ENCODE results near the gene NUF2. TPM values are rescaled to one million over a fixed set of nuclear protein-coding genes. Genes with fewer than 3 reads are reported as not detected.

The NUF2 gene
- total and polyA plus RNA-seq, 2 of the 8 experiments (the other 6 are each of a cell fraction or from before 2014, with no cell fraction given): 12.1 to 28.3 TPM

GRCh38 chr1:163351912-163352311 lies 30.2 kb downstream of the NUF2 start:
- no peaks in the 10 kb centered on the region for H3K79me1 ChIP-seq (ENCODE audit: low read depth, low read length)
- no peak overlapping the region for H3K14ac ChIP-seq (ENCODE audit: insufficient read length)
- no peak overlapping the region for H3K4ac ChIP-seq (replicated peaks; ENCODE audit: insufficient read length, low read depth, low read length)
- no peak overlapping the region for H3K9ac ChIP-seq (replicated peaks in 1 of 4; ENCODE audit: extremely low read depth in 1 of 4, low read depth in 3 of 4, low read length in 3 of 4)
- no peak overlapping the region for H2BK120ac ChIP-seq (replicated peaks; ENCODE audit: low read depth, low read length)
- H3K23me2 ChIP-seq (ENCODE audit: low read depth, low read length): no peaks in the 10 kb centered on the region
- no peak overlapping the region for H4K5ac ChIP-seq (ENCODE audit: insufficient read length, low read depth, low read length)
- FAIRE-seq (no peak), DNase-seq (ENCODE audit: low read depth in 1 of 2, low spot score in 2 of 2) (no peak)
- H3K27ac ChIP-seq (ENCODE audit: low read depth, low read length): no peak overlapping the region
- no peaks in the 10 kb centered on the region for H4K20me1 ChIP-seq (replicated peaks in 1 of 2; ENCODE audit: control insufficient read depth in 1 of 2, insufficient read depth in 2 of 2, low read length in 2 of 2)
- ChIA-PET CTCF (ENCODE audit: partially characterized antibody) (no interaction called here), POLR2A (ENCODE audit: partially characterized antibody) (no interaction called here)
- TF ChIP-seq TEAD4 (IDR thresholded peaks at IDR 0.05; ENCODE audit: low read depth, low read length) (no peak), CEBPB (IDR thresholded peaks at IDR 0.05; ENCODE audit: low read depth, low read length) (no peak), KDM4A (IDR thresholded peaks at IDR 0.05; ENCODE audit: low read depth, low read length, severe bottlenecking) (no peak), CTCF (IDR thresholded peaks at IDR 0.05; ENCODE audit: control extremely low read depth in 1 of 3, insufficient read depth in 1 of 3, low read depth in 1 of 3, low read length in 3 of 3) (no peak), GTF2F1 (IDR thresholded peaks at IDR 0.05; ENCODE audit: borderline replicate concordance, low read depth, low read length) (no peak), HDAC2 (IDR thresholded peaks at IDR 0.05; ENCODE audit: borderline replicate concordance in 1 of 2, low read depth in 2 of 2, low read length in 2 of 2) (no peak)
- H3K4me1 ChIP-seq (replicated peaks in 1 of 4; ENCODE audit: control insufficient read depth in 3 of 4, insufficient read depth in 4 of 4, low read length in 3 of 4): no peaks in the 10 kb centered on the region
- no peak overlapping the region for H4K91ac ChIP-seq (replicated peaks; ENCODE audit: insufficient read length, low read length)
- H3K18ac ChIP-seq (ENCODE audit: extremely low read depth, low read length): no peak overlapping the region
- H2AFZ ChIP-seq (ENCODE audit: low read length): no peak overlapping the region
- no peak overlapping the region for H2BK12ac ChIP-seq (ENCODE audit: low read depth, low read length)
- no peak overlapping the region for H3K4me3 ChIP-seq (ENCODE audit: extremely low read depth in 1 of 4, insufficient read depth in 2 of 4, low read depth in 3 of 4, low read length in 4 of 4)
- no peak overlapping the region for H3K56ac ChIP-seq (replicated peaks; ENCODE audit: insufficient read length, low read depth, low read length)
- no peaks in the 10 kb centered on the region for H3K79me2 ChIP-seq (ENCODE audit: control insufficient read depth in 1 of 2, insufficient read depth in 2 of 2, low read length in 2 of 2)
- H3K9me3 ChIP-seq (ENCODE audit: insufficient read depth in 2 of 2, low read depth in 1 of 2, low read length in 1 of 2): no peaks in the 10 kb centered on the region
- H3K36me3 ChIP-seq (ENCODE audit: control insufficient read depth in 2 of 4, insufficient read depth in 4 of 4, low read length in 3 of 4): peaks cover 0 to 36% (median 8%) of the 10 kb centered on the region in 4 experiments; a peak in 5 of 8 replicates
- H3K4me2 ChIP-seq (ENCODE audit: insufficient read depth in 1 of 2, low read depth in 2 of 2, low read length in 2 of 2): no peak overlapping the region
- no peaks in the 10 kb centered on the region for H3K27me3 ChIP-seq (replicated peaks in 1 of 4; ENCODE audit: control insufficient read depth in 3 of 4, extremely low read depth in 1 of 4, insufficient read depth in 3 of 4, low read length in 3 of 4)
- H2BK15ac ChIP-seq (ENCODE audit: low read length): no peak overlapping the region
- no peak overlapping the region for H2BK20ac ChIP-seq (ENCODE audit: low read length)
- H4K8ac ChIP-seq (ENCODE audit: extremely low read depth, insufficient read depth, low read length): no peak overlapping the region
- H2BK5ac ChIP-seq (ENCODE audit: low read depth, low read length): no peak overlapping the region
- 88% methylated on average over 2 of the region's 2 CpGs; no CpG with 5 or more reads in 1 of the 2 experiments for WGBS, 2 experiments (ENCODE audit: extremely low coverage in 1 of 2, insufficient coverage in 1 of 2, insufficient read length in 1 of 2, insufficient replicate concordance in 2 of 2, low coverage in 1 of 2, low lambda C conversion rate in 2 of 2, missing lambda C conversion rate in 1 of 2)
- H3K23ac ChIP-seq (ENCODE audit: insufficient read length): no peak overlapping the region
- H2AK5ac ChIP-seq (ENCODE audit: low read depth, low read length): no peak overlapping the region

Measured in H1 (cell line).